ENCODE results near the gene CSNK1A1.

DNA sequence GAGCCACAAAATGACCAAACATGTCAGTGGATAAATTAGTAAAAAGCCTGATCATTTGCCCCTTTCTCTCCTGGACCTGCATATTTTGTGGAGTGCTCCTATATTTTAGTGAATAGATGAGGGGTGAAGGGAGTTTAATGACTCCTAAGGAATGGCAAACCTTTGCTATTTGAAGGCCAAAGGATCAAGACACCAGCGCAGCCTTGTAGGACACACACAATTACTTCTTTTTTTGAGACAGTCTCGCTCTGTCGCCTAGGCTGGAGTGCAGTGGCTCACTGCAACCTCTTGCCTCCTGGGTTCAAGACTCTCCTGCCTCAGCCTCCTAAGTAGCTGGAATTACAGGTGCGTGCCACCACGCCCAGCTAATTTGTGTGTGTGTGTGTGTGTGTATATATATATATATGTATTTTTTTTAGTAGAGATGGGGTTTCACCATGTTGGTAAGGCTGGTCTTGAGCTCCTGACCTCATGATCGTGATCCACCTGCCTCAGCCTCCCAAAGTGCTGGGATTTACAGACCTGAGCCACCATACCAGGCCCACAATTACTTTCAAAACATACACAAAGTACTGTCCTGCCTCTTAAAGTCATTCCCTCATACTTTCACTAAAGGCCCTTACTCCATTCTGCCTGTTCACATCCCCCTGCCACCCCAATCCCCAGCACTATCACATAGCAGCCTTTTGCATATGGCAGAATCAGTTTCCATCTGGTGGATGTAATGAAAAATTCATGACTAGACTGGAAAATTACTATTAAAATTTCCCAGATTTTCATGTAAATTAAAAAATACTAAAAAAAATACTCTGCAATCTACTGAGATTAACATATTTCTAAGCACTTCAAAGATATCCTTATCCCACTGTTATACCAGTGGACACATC is 60.4 kb downstream of the CSNK1A1 start:
- TF ChIP-seq FOXP2 (optimal IDR thresholded peaks at IDR 0.05; ENCODE audit: borderline replicate concordance, extremely low read depth, extremely low read length, insufficient read depth) = no peak
- peak; percentile 53 for TF ChIP-seq POLR2AphosphoS5 (IDR thresholded peaks at IDR 0.05; ENCODE audit: low read depth, low read length)
- no peak for TF ChIP-seq TAF1 (IDR thresholded peaks at IDR 0.05; ENCODE audit: borderline replicate concordance, insufficient read depth, low read length)

All from PFSK-1 (cell line).